Bronchial epithelial cell (primary cell): ENCODE results near the gene TAF1C. TPM values are rescaled to one million over a fixed set of nuclear protein-coding genes. Genes with fewer than 3 reads are reported as not detected.

Experiments
- DNase-seq: peaks from one replicate; pipeline ENCODE4 v3.0.0-alpha.2; 2010; ENCODE audit warnings: low read depth
- FAIRE-seq: peaks from 2 replicates; lab custom pipeline; 2011; peaks lifted over from hg19 to GRCh38; lab: Jason Lieb, UNC
- H3K27me3 ChIP-seq: 2 replicates; pipeline ENCODE4 v1.5.1; 2011; ENCODE audit warnings: low read length; ENCODE audit not compliant: control insufficient read depth, insufficient read depth
- H3K36me3 ChIP-seq: 2 replicates; pipeline ENCODE4 v1.5.1; 2011; ENCODE audit warnings: low read length; ENCODE audit not compliant: control insufficient read depth, insufficient read depth
- H3K4me3 ChIP-seq: 2 replicates; pipeline ENCODE4 v1.5.1; 2011; ENCODE audit warnings: mild to moderate bottlenecking, low read depth, low read length, control low read depth
- total RNA-seq: library from RNA; depleted of rRNA; stranded (reverse); fragments of >200 nt; gene quantifications from 2 replicates; pipeline ENCODE4 v1.2.1, GENCODE V29; 2014
- TF ChIP-seq, protein P1 (sequence below): IDR thresholded peaks from 2 replicates; pipeline ENCODE4 v1.5.1; 2011; ENCODE audit warnings: mild to moderate bottlenecking, moderate library complexity, low read length, control low read depth, inconsistent platforms; ENCODE audit not compliant: insufficient read depth, severe bottlenecking

The TAF1C gene
- total RNA-seq, 1 donor from 2014 or later, result 7.9 TPM

DNA sequence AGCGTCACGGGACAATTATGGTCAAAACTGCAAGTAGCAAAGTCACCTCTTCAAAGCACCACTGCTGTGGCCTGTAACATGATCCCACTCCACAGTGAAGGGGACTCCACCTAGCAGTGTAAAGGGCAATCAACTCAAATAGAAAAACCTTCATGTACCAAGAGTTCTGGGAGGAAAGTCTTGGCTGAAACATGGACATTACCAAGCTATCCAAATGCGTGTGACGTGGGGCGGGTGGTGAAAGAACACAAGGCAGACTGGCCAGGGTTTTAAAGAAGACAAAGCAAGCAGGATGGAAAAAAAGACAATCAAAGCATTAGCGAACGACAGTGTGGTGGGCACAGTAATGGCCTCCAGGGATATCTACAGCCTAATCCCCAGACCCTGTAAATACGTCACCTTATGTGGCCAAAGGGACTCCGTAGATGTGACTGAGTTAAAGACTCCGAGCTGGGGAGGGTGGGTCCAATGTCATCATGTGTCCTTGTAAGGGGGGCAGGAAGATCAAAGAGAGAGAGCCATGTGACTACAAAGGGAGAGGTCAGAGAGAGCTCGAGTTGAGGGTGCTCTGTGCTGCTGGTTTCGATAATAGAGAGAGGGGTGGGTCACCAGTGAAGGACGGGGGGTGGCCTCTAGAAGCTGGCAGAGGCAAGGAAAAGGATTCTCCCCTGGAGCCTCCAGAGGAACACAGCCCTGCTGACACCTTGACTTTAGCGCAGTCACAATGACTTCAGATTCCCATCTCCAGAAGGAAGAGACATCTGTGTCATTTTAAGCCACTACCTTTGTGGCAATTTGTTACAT, 47.8 kb downstream of the TAF1C start:
- FAIRE-seq (no peak), DNase-seq (no peak)
- Histone ChIP-seq H3K27me3 (no peaks in the 10 kb centered on the region), H3K4me3 (no peak overlapping the region), H3K36me3 (no peaks in the 10 kb centered on the region)
- TF ChIP-seq, protein P1, sequence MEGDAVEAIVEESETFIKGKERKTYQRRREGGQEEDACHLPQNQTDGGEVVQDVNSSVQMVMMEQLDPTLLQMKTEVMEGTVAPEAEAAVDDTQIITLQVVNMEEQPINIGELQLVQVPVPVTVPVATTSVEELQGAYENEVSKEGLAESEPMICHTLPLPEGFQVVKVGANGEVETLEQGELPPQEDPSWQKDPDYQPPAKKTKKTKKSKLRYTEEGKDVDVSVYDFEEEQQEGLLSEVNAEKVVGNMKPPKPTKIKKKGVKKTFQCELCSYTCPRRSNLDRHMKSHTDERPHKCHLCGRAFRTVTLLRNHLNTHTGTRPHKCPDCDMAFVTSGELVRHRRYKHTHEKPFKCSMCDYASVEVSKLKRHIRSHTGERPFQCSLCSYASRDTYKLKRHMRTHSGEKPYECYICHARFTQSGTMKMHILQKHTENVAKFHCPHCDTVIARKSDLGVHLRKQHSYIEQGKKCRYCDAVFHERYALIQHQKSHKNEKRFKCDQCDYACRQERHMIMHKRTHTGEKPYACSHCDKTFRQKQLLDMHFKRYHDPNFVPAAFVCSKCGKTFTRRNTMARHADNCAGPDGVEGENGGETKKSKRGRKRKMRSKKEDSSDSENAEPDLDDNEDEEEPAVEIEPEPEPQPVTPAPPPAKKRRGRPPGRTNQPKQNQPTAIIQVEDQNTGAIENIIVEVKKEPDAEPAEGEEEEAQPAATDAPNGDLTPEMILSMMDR, result no peak

DNA sequence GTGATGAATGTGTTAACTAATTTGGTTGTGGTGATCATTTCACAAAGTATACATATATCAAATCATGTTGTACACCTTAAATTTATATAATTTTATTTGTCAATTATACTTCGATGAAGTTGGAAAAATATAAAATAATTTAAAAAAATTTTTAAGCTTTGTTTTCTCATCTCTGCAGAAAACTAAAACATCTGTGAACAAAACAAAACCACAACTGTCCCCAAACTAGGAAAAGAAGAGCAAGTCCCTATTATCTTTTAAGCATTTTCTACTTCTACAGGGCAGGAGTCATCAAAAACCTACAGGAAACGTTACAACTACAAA, 48.4 kb downstream of the TAF1C start:
- FAIRE-seq (no peak), DNase-seq (no peak)
- Histone ChIP-seq H3K36me3 (no peaks in the 10 kb centered on the region), H3K4me3 (no peak overlapping the region), H3K27me3 (no peaks in the 10 kb centered on the region)
- TF ChIP-seq, protein P1, result no peak

DNA sequence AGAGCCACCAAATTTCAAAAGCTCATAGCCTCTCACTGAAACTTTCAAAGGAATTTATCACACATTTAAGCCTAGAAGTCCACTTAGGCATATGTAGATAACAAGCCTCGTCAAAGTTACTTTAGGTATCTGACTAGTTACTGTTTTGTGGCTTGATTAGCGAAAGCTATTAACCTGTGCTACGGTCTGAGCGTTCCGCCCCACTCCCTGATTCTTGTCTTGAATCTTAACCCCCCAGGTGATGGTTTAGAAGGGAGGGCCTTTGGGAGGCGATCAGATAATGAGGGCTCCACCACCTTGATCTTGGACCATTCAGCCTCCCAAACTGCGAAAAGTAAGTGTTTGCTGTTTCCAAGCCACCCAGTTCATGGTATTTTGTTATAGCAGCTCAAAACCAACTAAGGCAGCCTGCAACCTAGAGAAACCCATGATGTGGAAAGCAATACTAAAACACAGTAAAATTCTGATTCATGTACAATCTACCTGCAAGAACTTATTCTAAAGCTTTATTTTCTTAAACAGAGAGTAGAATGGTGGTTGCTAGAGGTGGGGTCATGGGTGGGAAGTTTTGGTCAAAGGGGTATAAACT, 49.0 kb downstream of the TAF1C start:
- no peak for FAIRE-seq
- Histone ChIP-seq H3K27me3 (no peaks in the 10 kb centered on the region), H3K4me3 (no peak overlapping the region), H3K36me3 (no peaks in the 10 kb centered on the region)
- TF ChIP-seq, protein P1, result no peak
- DNase-seq, result no peak

DNA sequence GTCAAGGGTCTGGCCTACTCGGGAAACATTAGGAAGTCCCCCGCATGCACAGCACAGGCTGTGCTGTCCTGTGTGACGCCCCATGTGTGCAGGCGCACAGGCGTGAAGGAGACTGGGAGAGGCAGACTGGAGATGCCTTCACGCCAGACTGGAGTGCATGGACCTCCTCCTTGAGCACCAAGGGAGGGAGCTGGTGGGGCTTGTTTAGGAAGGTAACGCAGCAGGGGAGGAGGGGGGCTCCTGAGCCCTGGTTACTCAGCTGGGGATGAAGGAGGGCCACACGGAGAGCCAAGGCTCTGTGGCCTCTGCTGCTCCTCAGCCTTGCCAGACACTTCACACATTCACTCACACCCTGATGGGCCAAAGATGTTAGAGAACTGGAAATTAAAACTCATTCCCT, 49.6 kb downstream of the TAF1C start:
- DNase-seq (no peak), FAIRE-seq (no peak)
- H3K4me3 ChIP-seq, result no peak overlapping the region
- TF ChIP-seq, protein P1, result no peak
- no peaks in the 10 kb centered on the region for H3K27me3 ChIP-seq
- H3K36me3 ChIP-seq, result no peaks in the 10 kb centered on the region

DNA sequence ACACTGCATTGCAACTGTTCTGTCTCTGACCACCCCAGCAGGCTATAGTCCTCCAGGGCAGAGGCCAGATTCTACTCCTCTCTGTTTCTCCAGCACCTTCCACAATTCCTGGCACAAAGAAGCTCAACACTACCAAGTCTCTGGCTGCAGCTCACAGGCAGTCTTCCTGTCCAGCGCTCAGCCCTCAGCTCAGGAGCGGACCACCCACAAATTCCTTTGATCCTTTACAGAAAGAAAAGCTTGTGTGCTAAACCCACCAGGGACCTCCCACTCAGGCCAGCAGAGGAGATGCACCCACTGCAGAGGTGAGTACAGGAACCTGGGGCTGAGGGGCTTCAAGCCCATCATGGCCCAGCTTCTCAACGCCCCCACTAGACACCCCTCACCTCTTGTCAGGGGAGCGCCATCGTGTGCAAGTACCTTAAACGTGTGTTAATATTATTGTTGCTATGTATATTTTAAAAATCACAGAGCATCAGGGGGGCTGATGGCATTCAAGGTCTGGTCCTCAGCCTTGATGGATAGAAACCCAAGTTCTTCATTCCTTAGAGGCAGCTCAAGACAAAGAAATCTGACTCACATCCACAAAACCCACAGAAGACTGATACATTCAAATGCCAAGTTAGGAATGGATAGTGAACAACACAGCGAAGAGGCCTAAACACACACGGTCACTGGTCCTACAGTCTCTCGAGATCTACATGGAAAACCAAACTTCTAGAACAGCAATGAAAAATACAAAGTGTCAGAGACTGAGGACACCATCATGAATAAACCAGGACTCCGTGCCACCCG, 50.3 kb downstream of the TAF1C start:
- Histone ChIP-seq H3K4me3 (no peak overlapping the region), H3K27me3 (no peaks in the 10 kb centered on the region), H3K36me3 (no peaks in the 10 kb centered on the region)
- FAIRE-seq, result no peak
- TF ChIP-seq, protein P1, result no peak
- DNase-seq, result no peak
